LNCaP clone FGC (cell line): ENCODE data around the gene EML6.

ENCODE experiments used
- DNase-seq: peaks from one replicate; pipeline ENCODE4 v3.0.0-alpha.2; 2011; ENCODE audit warnings: low read depth
- H3K4me3 ChIP-seq: 2 replicates; pipeline ENCODE4 v1.5.1; 2011; ENCODE audit warnings: mild to moderate bottlenecking, low read depth, low read length, control low read depth
- TF ChIP-seq, protein P1 (sequence below): IDR thresholded peaks from 2 replicates; pipeline ENCODE4 v1.5.1; 2012; ENCODE audit warnings: mild to moderate bottlenecking; ENCODE audit not compliant: control insufficient read depth, insufficient read depth; ENCODE audit errors: extremely low read depth

Gene EML6

GRCh38 chr2:54908591-54908990 lies 185.1 kb downstream of the EML6 start:
- no peak for DNase-seq

GRCh38 chr2:54909001-54909400 lies 185.5 kb downstream of the EML6 start:
- TF ChIP-seq, protein P1, sequence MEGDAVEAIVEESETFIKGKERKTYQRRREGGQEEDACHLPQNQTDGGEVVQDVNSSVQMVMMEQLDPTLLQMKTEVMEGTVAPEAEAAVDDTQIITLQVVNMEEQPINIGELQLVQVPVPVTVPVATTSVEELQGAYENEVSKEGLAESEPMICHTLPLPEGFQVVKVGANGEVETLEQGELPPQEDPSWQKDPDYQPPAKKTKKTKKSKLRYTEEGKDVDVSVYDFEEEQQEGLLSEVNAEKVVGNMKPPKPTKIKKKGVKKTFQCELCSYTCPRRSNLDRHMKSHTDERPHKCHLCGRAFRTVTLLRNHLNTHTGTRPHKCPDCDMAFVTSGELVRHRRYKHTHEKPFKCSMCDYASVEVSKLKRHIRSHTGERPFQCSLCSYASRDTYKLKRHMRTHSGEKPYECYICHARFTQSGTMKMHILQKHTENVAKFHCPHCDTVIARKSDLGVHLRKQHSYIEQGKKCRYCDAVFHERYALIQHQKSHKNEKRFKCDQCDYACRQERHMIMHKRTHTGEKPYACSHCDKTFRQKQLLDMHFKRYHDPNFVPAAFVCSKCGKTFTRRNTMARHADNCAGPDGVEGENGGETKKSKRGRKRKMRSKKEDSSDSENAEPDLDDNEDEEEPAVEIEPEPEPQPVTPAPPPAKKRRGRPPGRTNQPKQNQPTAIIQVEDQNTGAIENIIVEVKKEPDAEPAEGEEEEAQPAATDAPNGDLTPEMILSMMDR, result no peak
- H3K4me3 ChIP-seq, result no peak overlapping the region
- DNase-seq, result no peak

More at GRCh38 chr2:54908591-54908990, 185.1 kb downstream of the EML6 start:
- TF ChIP-seq, protein P1, result no peak
- no peak overlapping the region for H3K4me3 ChIP-seq

- no peak overlapping the region for H3K4me3 ChIP-seq
- TF ChIP-seq, protein P1, result no peak
- no peak for DNase-seq
These were observed 188.8 kb downstream of the EML6 start for GRCh38 chr2:54912305-54912704.

DNA sequence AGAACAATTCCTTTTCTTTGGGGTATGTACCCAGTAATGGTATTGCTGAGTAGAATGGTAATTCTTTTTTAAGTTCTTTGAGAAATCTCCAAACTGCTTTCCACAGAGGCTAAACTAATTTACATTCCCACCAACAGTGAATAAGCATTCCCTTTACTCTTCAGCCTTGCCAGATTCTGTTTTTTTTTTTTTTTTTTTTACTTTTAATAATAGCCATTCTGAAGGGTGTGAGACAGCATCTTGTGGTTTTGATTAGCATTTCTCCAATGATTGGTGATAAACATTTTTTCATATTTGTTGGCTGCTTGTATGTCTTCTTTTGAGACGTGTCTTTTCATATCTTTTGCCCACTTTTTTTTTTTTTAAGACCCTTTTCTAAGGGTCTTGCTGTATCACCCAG lies 189.4 kb downstream of the EML6 start:
- no peak for DNase-seq
- H3K4me3 ChIP-seq, result no peak overlapping the region
- TF ChIP-seq, protein P1, result no peak

- H3K4me3 ChIP-seq, result no peak overlapping the region
- TF ChIP-seq, protein P1, result no peak
- no peak for DNase-seq
These were observed 191.2 kb downstream of the EML6 start for GRCh38 chr2:54914637-54915036.

GRCh38 chr2:54915101-54915500 lies 191.6 kb downstream of the EML6 start:
- TF ChIP-seq, protein P1, result no peak
- no peak for DNase-seq
- no peak overlapping the region for H3K4me3 ChIP-seq

- TF ChIP-seq, protein P1, result no peak
- no peak overlapping the region for H3K4me3 ChIP-seq
- DNase-seq, result no peak
These were observed 193.2 kb downstream of the EML6 start for GRCh38 chr2:54916637-54917036.
